Caco-2 (cell line): ENCODE results near the gene PTGDR2. TPM values are rescaled to one million over a fixed set of nuclear protein-coding genes. Genes with fewer than 3 reads are reported as not detected.

Source experiments
- BruUV-seq: library from RNA; stranded (reverse); fragments of 400-500 nt; replicated peaks from 2 replicates; lab custom pipeline; 2021; lab: Mats Ljungman, UMichigan
- CTCF ChIA-PET: fragments of 300-600 bp; sonication (Branson Sonifier 250); formaldehyde crosslinking; loops from one replicate; lab custom pipeline; 2022; ENCODE audit warnings: antibody characterized with exemption; lab: Charles Lee
- POLR2A ChIA-PET: fragments of 300-600 bp; sonication (Branson Sonifier 250); formaldehyde crosslinking; loops from one replicate; lab custom pipeline; 2022; ENCODE audit warnings: antibody characterized with exemption; lab: Charles Lee
- DNase-seq, 2 experiments: peaks; one replicate each; pipeline versions ENCODE4 v3.0.0 to v3.0.0-alpha.2; 2020 to 2022
- H3K27me3 ChIP-seq: replicated peaks from 2 replicates; pipeline ENCODE4 v1.6.0; 2011; ENCODE audit warnings: low read length; ENCODE audit not compliant: control insufficient read depth, insufficient read depth
- H3K36me3 ChIP-seq: 2 replicates; pipeline ENCODE4 v1.5.1; 2011; ENCODE audit warnings: low read length; ENCODE audit not compliant: control insufficient read depth, insufficient read depth
- H3K4me1 ChIP-seq: fragments of 250-450 bp; sonication (Bioruptor Pico); 2 replicates; pipeline ENCODE4 v1.5.1; 2020; ENCODE audit warnings: mild to moderate bottlenecking
- H3K4me3 ChIP-seq: 2 replicates; pipeline ENCODE4 v1.5.1; 2011; ENCODE audit warnings: low read depth, mild to moderate bottlenecking, control low read depth, low read length
- H3K9me3 ChIP-seq: fragments of 250-450 bp; sonication (Bioruptor Pico); 2 replicates; pipeline ENCODE4 v1.5.1; 2020; ENCODE audit warnings: mild to moderate bottlenecking, moderate library complexity
- H3K27ac Mint-ChIP-seq: one replicate; pipeline ENCODE4 v1.8.0; 2022; ENCODE audit warnings: mixed read lengths; ENCODE audit not compliant: unreplicated experiment
- H3K27me3 Mint-ChIP-seq: one replicate; pipeline ENCODE4 v1.8.0; 2022; ENCODE audit warnings: mixed read lengths; ENCODE audit not compliant: insufficient read depth, unreplicated experiment
- H3K36me3 Mint-ChIP-seq: one replicate; pipeline ENCODE4 v1.8.0; 2022; ENCODE audit warnings: mild to moderate bottlenecking, mixed read lengths; ENCODE audit not compliant: insufficient read depth, unreplicated experiment
- H3K4me1 Mint-ChIP-seq: one replicate; pipeline ENCODE4 v1.8.0; 2022; ENCODE audit warnings: low read depth, mixed read lengths; ENCODE audit not compliant: unreplicated experiment
- H3K4me3 Mint-ChIP-seq: one replicate; pipeline ENCODE4 v1.8.0; 2022; ENCODE audit warnings: mild to moderate bottlenecking, moderate library complexity, mixed read lengths; ENCODE audit not compliant: unreplicated experiment
- H3K9me3 Mint-ChIP-seq: one replicate; pipeline ENCODE4 v1.8.0; 2022; ENCODE audit warnings: mixed read lengths; ENCODE audit not compliant: unreplicated experiment
- CTCF ChIP-seq, 2 experiments: fragments of 200-600 bp in 1 of 2; IDR thresholded peaks; 1 replicate in 1 of 2; 2 replicates in 1 of 2; pipeline versions ENCODE4 v1.5.1 to v1.8.0; 2011 to 2022; ENCODE audit warnings: antibody characterized with exemption in 1 of 2, control low read depth in 1 of 2, inconsistent platforms in 1 of 2, low read depth in 1 of 2, low read length in 1 of 2, mild to moderate bottlenecking in 1 of 2, moderate library complexity in 1 of 2; ENCODE audit not compliant: insufficient read depth in 1 of 2, severe bottlenecking in 1 of 2, unreplicated experiment in 1 of 2
- intact Hi-C: fragments of 100-400 bp; cut with micrococcal nuclease; formaldehyde crosslinking; loops from one replicate; pipeline ENCODE4 v1.10.0; 2022; ENCODE audit not compliant: unreplicated experiment
- total RNA-seq: library from RNA; stranded (reverse); gene quantifications from 2 replicates; pipeline ENCODE4 v1.2.3, GENCODE V29; 2022

PTGDR2 gene
- total RNA-seq, 1 experiment from 2014 or later, result 0.09 TPM

- DNase-seq, result no peak
- Mint-ChIP-seq H3K27ac (no peak overlapping the region), H3K9me3 (no peaks in the 10 kb centered on the region), H3K4me1 (peaks cover 6% of the 10 kb centered on the region), H3K4me3 (no peak overlapping the region), H3K27me3 (no peaks in the 10 kb centered on the region), H3K36me3 (peaks cover 11% of the 10 kb centered on the region)
- H3K27me3 ChIP-seq, result no peaks in the 10 kb centered on the region
- CTCF ChIA-PET, result interaction anchor here (1.6 kb wide), 1 partner anchor 51 kb away, joined by 6 read pairs; no protein-coding TSS in a partner anchor
- POLR2A ChIA-PET, result no interaction called here
- no peak for TF ChIP-seq CTCF (IDR thresholded peaks at IDR 0.05; ENCODE audit: insufficient read depth in 1 of 2, low read depth in 1 of 2, low read length in 1 of 2, severe bottlenecking in 1 of 2, unreplicated experiment in 1 of 2)
- no peak overlapping the region for H3K4me3 ChIP-seq
- intact Hi-C loops, result no loop called here
- no peaks in the 10 kb centered on the region for H3K9me3 ChIP-seq
- no peaks in the 10 kb centered on the region for H3K4me1 ChIP-seq
- H3K36me3 ChIP-seq, result no peaks in the 10 kb centered on the region
- no TSS peak for BruUV-seq
These were observed 18.8 kb downstream of the PTGDR2 start for GRCh38 chr11:60836866-60837515.

GRCh38 chr11:60835534-60835846, 20.3 kb downstream of the PTGDR2 start:
- no peak overlapping the region for H3K27ac Mint-ChIP-seq
- no peak overlapping the region for H3K4me3 Mint-ChIP-seq
- no peaks in the 10 kb centered on the region for H3K36me3 ChIP-seq
- no peak overlapping the region for H3K4me3 ChIP-seq
- H3K27me3 Mint-ChIP-seq, result no peaks in the 10 kb centered on the region
- CTCF ChIA-PET, result interaction anchor here (0.6 to 10.7 kb wide), 2 partner anchors 52 to 72 kb away, joined by 4 to 200 read pairs; no protein-coding TSS in a partner anchor
- H3K4me1 ChIP-seq, result no peaks in the 10 kb centered on the region
- POLR2A ChIA-PET, result no interaction called here
- H3K4me1 Mint-ChIP-seq, result no peaks in the 10 kb centered on the region
- no peak for TF ChIP-seq CTCF (IDR thresholded peaks at IDR 0.05; ENCODE audit: insufficient read depth in 1 of 2, low read depth in 1 of 2, low read length in 1 of 2, severe bottlenecking in 1 of 2, unreplicated experiment in 1 of 2)
- H3K27me3 ChIP-seq, result no peaks in the 10 kb centered on the region
- H3K9me3 Mint-ChIP-seq, result no peaks in the 10 kb centered on the region
- no peak for DNase-seq
- peaks cover 6% of the 10 kb centered on the region for H3K36me3 Mint-ChIP-seq
- intact Hi-C loops, result no loop called here
- no TSS peak for BruUV-seq
- no peaks in the 10 kb centered on the region for H3K9me3 ChIP-seq

GRCh38 chr11:60834742-60835533, 20.8 kb downstream of the PTGDR2 start:
- Histone ChIP-seq H3K36me3 (no peaks in the 10 kb centered on the region), H3K27me3 (no peaks in the 10 kb centered on the region), H3K9me3 (no peaks in the 10 kb centered on the region), H3K4me1 (no peaks in the 10 kb centered on the region), H3K4me3 (no peak overlapping the region)
- POLR2A ChIA-PET, result no interaction called here
- no peak overlapping the region for H3K4me3 Mint-ChIP-seq
- H3K9me3 Mint-ChIP-seq, result no peaks in the 10 kb centered on the region
- peaks cover 6% of the 10 kb centered on the region for H3K36me3 Mint-ChIP-seq
- no TSS peak for BruUV-seq
- no peak for DNase-seq
- TF ChIP-seq CTCF (IDR thresholded peaks at IDR 0.05; ENCODE audit: insufficient read depth in 1 of 2, low read depth in 1 of 2, low read length in 1 of 2, severe bottlenecking in 1 of 2, unreplicated experiment in 1 of 2), result no peak
- intact Hi-C loops, result no loop called here
- CTCF ChIA-PET, result interaction anchor here (10.7 kb wide), 1 partner anchor 53 kb away, joined by 200 read pairs; no protein-coding TSS in a partner anchor
- no peak overlapping the region for H3K27ac Mint-ChIP-seq
- H3K4me1 Mint-ChIP-seq, result no peaks in the 10 kb centered on the region
- no peaks in the 10 kb centered on the region for H3K27me3 Mint-ChIP-seq
